ENCODE results near the gene EIF4EBP3. TPM values are rescaled to one million over a fixed set of nuclear protein-coding genes. Genes with fewer than 3 reads are reported as not detected.

Gene EIF4EBP3
- total and polyA plus RNA-seq, 4 donors: 1.4 to 55.8 (median 8.0) TPM

DNA sequence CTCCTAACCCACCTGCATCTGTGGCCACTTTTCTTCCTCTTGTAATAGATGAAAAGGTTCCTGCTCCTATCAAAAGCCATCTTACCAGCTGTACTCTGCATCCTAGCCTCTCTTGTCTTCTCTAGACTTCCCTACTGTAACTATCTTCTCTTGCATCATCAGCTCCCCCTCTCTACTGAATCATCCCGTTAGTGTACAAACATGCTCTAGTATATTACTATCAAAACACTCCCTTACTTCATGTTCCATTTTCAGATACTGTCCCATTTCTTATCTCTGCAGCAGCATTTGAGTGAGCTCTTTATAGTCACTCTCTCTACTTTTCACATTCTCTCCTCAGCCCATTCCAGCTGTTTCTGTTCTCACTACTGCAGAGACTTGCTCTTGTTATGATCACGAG, 7.0 kb downstream of the EIF4EBP3 start:
- Histone ChIP-seq H3K9ac (ENCODE audit: low read depth in 1 of 2, low read length in 2 of 2) (no peak overlapping the region), H3K9me3 (ENCODE audit: control insufficient read depth in 4 of 4, low read length in 3 of 4) (no peaks in the 10 kb centered on the region), H3K27me3 (ENCODE audit: control insufficient read depth in 4 of 4, insufficient read depth in 4 of 4, low read length in 3 of 4) (no peaks in the 10 kb centered on the region), H3K4me1 (ENCODE audit: control insufficient read depth in 4 of 4, insufficient read depth in 4 of 4, low read length in 3 of 4) (peaks cover 5 to 39% (median 36%) of the 10 kb centered on the region in 4 donors), H3K27ac (ENCODE audit: low read depth in 1 of 2, low read length in 2 of 2) (no peak overlapping the region), H3K36me3 (ENCODE audit: control insufficient read depth in 4 of 4, insufficient read depth in 3 of 4, low read depth in 1 of 4, low read length in 3 of 4) (peaks cover 0 to 18% (median 15%) of the 10 kb centered on the region in 4 donors), H3K4me3 (ENCODE audit: low read depth in 1 of 3, low read length in 3 of 3) (no peak overlapping the region)
- TF ChIP-seq, protein P1, sequence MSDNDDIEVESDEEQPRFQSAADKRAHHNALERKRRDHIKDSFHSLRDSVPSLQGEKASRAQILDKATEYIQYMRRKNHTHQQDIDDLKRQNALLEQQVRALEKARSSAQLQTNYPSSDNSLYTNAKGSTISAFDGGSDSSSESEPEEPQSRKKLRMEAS (IDR thresholded peaks at IDR 0.05): no peak
- TF ChIP-seq, protein P2, sequence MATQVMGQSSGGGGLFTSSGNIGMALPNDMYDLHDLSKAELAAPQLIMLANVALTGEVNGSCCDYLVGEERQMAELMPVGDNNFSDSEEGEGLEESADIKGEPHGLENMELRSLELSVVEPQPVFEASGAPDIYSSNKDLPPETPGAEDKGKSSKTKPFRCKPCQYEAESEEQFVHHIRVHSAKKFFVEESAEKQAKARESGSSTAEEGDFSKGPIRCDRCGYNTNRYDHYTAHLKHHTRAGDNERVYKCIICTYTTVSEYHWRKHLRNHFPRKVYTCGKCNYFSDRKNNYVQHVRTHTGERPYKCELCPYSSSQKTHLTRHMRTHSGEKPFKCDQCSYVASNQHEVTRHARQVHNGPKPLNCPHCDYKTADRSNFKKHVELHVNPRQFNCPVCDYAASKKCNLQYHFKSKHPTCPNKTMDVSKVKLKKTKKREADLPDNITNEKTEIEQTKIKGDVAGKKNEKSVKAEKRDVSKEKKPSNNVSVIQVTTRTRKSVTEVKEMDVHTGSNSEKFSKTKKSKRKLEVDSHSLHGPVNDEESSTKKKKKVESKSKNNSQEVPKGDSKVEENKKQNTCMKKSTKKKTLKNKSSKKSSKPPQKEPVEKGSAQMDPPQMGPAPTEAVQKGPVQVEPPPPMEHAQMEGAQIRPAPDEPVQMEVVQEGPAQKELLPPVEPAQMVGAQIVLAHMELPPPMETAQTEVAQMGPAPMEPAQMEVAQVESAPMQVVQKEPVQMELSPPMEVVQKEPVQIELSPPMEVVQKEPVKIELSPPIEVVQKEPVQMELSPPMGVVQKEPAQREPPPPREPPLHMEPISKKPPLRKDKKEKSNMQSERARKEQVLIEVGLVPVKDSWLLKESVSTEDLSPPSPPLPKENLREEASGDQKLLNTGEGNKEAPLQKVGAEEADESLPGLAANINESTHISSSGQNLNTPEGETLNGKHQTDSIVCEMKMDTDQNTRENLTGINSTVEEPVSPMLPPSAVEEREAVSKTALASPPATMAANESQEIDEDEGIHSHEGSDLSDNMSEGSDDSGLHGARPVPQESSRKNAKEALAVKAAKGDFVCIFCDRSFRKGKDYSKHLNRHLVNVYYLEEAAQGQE (IDR thresholded peaks at IDR 0.05): no peak
- no peak for TF ChIP-seq GABPA (IDR thresholded peaks at IDR 0.05 in 1 of 2, conservative IDR thresholded peaks at IDR 0.05 in 1 of 2)
- TF ChIP-seq, protein P3, sequence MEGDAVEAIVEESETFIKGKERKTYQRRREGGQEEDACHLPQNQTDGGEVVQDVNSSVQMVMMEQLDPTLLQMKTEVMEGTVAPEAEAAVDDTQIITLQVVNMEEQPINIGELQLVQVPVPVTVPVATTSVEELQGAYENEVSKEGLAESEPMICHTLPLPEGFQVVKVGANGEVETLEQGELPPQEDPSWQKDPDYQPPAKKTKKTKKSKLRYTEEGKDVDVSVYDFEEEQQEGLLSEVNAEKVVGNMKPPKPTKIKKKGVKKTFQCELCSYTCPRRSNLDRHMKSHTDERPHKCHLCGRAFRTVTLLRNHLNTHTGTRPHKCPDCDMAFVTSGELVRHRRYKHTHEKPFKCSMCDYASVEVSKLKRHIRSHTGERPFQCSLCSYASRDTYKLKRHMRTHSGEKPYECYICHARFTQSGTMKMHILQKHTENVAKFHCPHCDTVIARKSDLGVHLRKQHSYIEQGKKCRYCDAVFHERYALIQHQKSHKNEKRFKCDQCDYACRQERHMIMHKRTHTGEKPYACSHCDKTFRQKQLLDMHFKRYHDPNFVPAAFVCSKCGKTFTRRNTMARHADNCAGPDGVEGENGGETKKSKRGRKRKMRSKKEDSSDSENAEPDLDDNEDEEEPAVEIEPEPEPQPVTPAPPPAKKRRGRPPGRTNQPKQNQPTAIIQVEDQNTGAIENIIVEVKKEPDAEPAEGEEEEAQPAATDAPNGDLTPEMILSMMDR (IDR thresholded peaks at IDR 0.05; ENCODE audit: low read depth, low read length, missing input control): no peak
- 56% methylated on average over 2 of the region's 2 CpGs for WGBS
- no peak for DNase-seq (ENCODE audit: low spot score)

DNA sequence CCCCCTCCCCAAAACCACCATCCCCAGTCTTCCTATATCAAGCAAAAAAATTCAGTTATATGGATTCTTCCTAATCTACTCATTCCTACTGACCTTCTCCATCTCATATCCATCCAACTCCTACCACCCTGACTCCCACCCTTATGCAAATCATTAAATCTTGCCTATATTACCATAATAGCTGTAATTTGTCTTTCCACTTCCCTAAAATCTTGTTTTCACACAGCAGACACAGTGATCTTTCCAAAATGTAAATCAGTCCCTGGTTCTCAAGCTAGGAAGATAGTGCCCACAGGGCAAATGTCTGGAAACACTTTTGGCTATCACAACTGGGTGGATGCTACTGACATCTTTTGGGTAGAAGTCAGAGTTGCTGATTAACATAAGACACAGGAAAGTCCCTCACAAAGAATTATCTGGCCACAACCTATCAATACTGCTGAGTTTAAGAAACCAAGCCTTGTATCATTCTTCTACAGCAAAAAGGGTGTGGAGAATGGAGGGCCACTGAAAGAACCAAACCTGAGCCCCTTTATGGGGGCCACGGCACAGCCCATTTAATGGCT, 8.4 kb downstream of the EIF4EBP3 start:
- Histone ChIP-seq H3K4me1 (ENCODE audit: control insufficient read depth in 4 of 4, insufficient read depth in 4 of 4, low read length in 3 of 4) (peaks cover 12 to 45% (median 42%) of the 10 kb centered on the region in 4 donors), H3K4me3 (ENCODE audit: low read depth in 1 of 3, low read length in 3 of 3) (peak overlapping the region in 1 of 3 donors; percentile 83), H3K9ac (ENCODE audit: low read depth in 1 of 2, low read length in 2 of 2) (peak overlapping the region in 1 of 2 donors; percentile 58), H3K27me3 (ENCODE audit: control insufficient read depth in 4 of 4, insufficient read depth in 4 of 4, low read length in 3 of 4) (no peaks in the 10 kb centered on the region), H3K9me3 (ENCODE audit: control insufficient read depth in 4 of 4, low read length in 3 of 4) (no peaks in the 10 kb centered on the region), H3K27ac (ENCODE audit: low read depth in 1 of 2, low read length in 2 of 2) (peak overlapping the region; percentile 26 to 85), H3K36me3 (ENCODE audit: control insufficient read depth in 4 of 4, insufficient read depth in 3 of 4, low read depth in 1 of 4, low read length in 3 of 4) (peaks cover 0 to 11% (median 5%) of the 10 kb centered on the region in 4 donors)
- TF ChIP-seq FOXA1 (IDR thresholded peaks at IDR 0.05) (no peak), TAF1 (conservative IDR thresholded peaks at IDR 0.05) (no peak), FOXA2 (IDR thresholded peaks at IDR 0.05) (no peak)
- TF ChIP-seq, protein P2 (IDR thresholded peaks at IDR 0.05): no peak
- 87% methylated on average over 1 of the region's 1 CpG for WGBS
- DNase-seq (ENCODE audit: low spot score): no peak
